ENCODE data around the gene CD69. TPM values are rescaled to one million over a fixed set of nuclear protein-coding genes. Genes with fewer than 3 reads are reported as not detected.

The CD69 gene
- total RNA-seq, 1 experiment from 2014 or later: not detected

DNA sequence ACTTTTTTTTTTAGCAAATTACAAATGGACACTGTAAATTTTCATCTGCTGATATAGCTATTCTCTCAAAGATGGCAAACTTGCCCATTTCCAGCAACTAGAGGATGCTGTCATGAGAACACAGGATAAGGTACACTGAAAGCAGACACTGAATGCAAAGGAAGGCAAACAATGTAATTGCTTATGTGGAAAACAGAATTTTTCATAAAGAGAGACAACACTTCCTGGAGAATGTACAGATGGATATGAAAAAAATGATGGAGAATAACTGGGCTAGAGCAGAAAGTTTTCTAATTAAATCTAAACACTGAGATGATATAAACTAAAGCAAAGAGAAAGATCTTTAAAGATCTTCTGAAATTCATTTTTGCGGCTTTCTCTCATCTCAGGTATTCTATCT, 581 bp downstream of the CD69 start:
- Histone ChIP-seq H2BK15ac (ENCODE audit: low read depth, low read length) (no peak overlapping the region), H2BK12ac (ENCODE audit: insufficient read length, low read depth, low read length) (no peak overlapping the region), H2AFZ (ENCODE audit: low read length) (no peak overlapping the region), H2BK5ac (ENCODE audit: insufficient read length, low read length) (no peak overlapping the region), H3K27me3 (ENCODE audit: insufficient read depth, low read length) (no peaks in the 10 kb centered on the region), H3K4me1 (ENCODE audit: insufficient read depth, low read length) (no peaks in the 10 kb centered on the region), H4K91ac (ENCODE audit: insufficient read length, low read depth, low read length) (no peak overlapping the region), H3T11ph (ENCODE audit: low read length) (no peak overlapping the region), H4K5ac (ENCODE audit: insufficient read length, low read depth, low read length) (no peak overlapping the region), H3K79me2 (ENCODE audit: insufficient read depth, low read length) (no peaks in the 10 kb centered on the region), H3K23me2 (ENCODE audit: insufficient read length, low read depth, low read length, poor library complexity, severe bottlenecking) (no peaks in the 10 kb centered on the region), H2BK120ac (ENCODE audit: low read depth, low read length, poor library complexity, severe bottlenecking) (no peak overlapping the region), H2BK20ac (ENCODE audit: low read depth, low read length, poor library complexity, severe bottlenecking) (no peak overlapping the region), H4K20me1 (ENCODE audit: control insufficient read depth, insufficient read depth, insufficient read length) (no peaks in the 10 kb centered on the region), H4K8ac (replicated peaks; ENCODE audit: insufficient read length, low read depth, low read length) (no peak overlapping the region), H3K27ac (ENCODE audit: insufficient read length, low read depth, low read length) (no peak overlapping the region), H3K14ac (ENCODE audit: insufficient read depth, low read length) (no peak overlapping the region), H3K23ac (ENCODE audit: insufficient read length, low read depth, low read length) (no peak overlapping the region), H3K79me1 (ENCODE audit: insufficient read depth, low read depth, low read length, poor library complexity, severe bottlenecking) (no peaks in the 10 kb centered on the region), H3K9ac (ENCODE audit: extremely low read depth, insufficient read length, low read length) (no peak overlapping the region), H3K9me3 (ENCODE audit: control insufficient read depth, low read depth, low read length) (no peaks in the 10 kb centered on the region), H3K18ac (ENCODE audit: insufficient read length, low read depth, low read length) (no peak overlapping the region), H3K4me2 (ENCODE audit: insufficient read depth, insufficient read length, low read length) (no peak overlapping the region), H3K56ac (ENCODE audit: insufficient read length, low read depth, low read length) (no peak overlapping the region), H3K4ac (ENCODE audit: low read depth, low read length) (no peak overlapping the region), H2AK5ac (ENCODE audit: insufficient read length, low read length) (no peak overlapping the region)
- TF ChIP-seq, protein P1, sequence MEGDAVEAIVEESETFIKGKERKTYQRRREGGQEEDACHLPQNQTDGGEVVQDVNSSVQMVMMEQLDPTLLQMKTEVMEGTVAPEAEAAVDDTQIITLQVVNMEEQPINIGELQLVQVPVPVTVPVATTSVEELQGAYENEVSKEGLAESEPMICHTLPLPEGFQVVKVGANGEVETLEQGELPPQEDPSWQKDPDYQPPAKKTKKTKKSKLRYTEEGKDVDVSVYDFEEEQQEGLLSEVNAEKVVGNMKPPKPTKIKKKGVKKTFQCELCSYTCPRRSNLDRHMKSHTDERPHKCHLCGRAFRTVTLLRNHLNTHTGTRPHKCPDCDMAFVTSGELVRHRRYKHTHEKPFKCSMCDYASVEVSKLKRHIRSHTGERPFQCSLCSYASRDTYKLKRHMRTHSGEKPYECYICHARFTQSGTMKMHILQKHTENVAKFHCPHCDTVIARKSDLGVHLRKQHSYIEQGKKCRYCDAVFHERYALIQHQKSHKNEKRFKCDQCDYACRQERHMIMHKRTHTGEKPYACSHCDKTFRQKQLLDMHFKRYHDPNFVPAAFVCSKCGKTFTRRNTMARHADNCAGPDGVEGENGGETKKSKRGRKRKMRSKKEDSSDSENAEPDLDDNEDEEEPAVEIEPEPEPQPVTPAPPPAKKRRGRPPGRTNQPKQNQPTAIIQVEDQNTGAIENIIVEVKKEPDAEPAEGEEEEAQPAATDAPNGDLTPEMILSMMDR (conservative IDR thresholded peaks at IDR 0.05): no peak
- no peaks in the 10 kb centered on the region for H3K27me3 Mint-ChIP-seq (ENCODE audit: low read depth)
- no peak overlapping the region for H3K27ac Mint-ChIP-seq
- no peaks in the 10 kb centered on the region for H3K9me3 Mint-ChIP-seq
- no CpG with 5 or more reads among the region's 1 CpG for WGBS (ENCODE audit: extremely low coverage, insufficient read length, low lambda C conversion rate)
- no peak for DNase-seq
- H3K36me3 Mint-ChIP-seq (ENCODE audit: insufficient read depth in 1 of 3, low read depth in 3 of 3): no peaks in the 10 kb centered on the region
- H3K4me1 Mint-ChIP-seq: peaks cover 16 to 17% of the 10 kb centered on the region in 2 experiments
- H3K4me3 Mint-ChIP-seq: no peak overlapping the region

Data from H9 (cell line).